A549 (cell line): Measurements from ENCODE around the gene SLC17A1.

ENCODE experiments used
- CEBPB ChIP-seq, 2 experiments: fragments of >200 bp in 1 of 2; sonication (Bioruptor Twin) in 1 of 2; formaldehyde crosslinking in 1 of 2; IDR thresholded peaks; 2 replicates each; pipeline ENCODE4 v1.6.1; 2012 to 2016
- EP300 ChIP-seq, 2 experiments: fragments of >200 bp; sonication (Bioruptor Twin); formaldehyde crosslinking; IDR thresholded peaks; 2 replicates in 1 of 2; 3 replicates in 1 of 2; pipeline ENCODE4 v1.6.1; 2016 to 2017
- KDM1A ChIP-seq: fragments of 200-600 bp; sonication (generic); IDR thresholded peaks from 2 replicates; pipeline ENCODE4 v1.6.1; 2016; ENCODE audit warnings: low read depth, mild to moderate bottlenecking
- POLR2A ChIP-seq: IDR thresholded peaks from 2 replicates; pipeline ENCODE4 v1.6.1; 2012; ENCODE audit warnings: mild to moderate bottlenecking, low read length
- RCOR1 ChIP-seq: fragments of 150-350 bp; IDR thresholded peaks from 2 replicates; pipeline ENCODE4 v1.6.1; 2014; ENCODE audit warnings: antibody characterized with exemption, low read length, low read depth
- TF ChIP-seq, protein P1 (sequence below): fragments of >200 bp; sonication (Bioruptor Twin); formaldehyde crosslinking; IDR thresholded peaks from 3 replicates; pipeline ENCODE4 v1.5.1; 2016
- TF ChIP-seq, protein P2 (sequence below): fragments of 450-650 bp; IDR thresholded peaks from 2 replicates; pipeline ENCODE4 v1.6.1; 2014; ENCODE audit warnings: antibody characterized with exemption

DNA sequence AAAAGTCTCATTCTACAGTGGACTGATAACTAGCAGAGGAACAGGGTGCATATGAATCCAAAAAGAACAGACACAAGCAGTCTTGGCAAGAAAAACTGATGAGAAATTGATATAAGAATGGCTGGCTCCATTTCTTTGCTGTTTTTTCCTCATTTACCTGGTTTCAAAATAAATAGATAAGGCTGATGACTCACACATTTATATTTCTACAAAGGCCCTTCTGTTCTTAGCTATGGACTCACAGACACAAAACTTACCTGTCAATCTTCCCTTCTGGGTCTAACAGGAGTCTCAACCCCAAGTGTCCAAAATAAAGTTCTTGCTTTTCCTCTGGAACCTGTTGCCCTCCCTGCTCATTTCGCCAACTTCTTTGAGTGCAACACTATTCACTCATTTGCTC lies 76.4 kb downstream of the SLC17A1 start:
- TF ChIP-seq EP300 (IDR thresholded peaks at IDR 0.05) = no peak
- TF ChIP-seq, protein P1, sequence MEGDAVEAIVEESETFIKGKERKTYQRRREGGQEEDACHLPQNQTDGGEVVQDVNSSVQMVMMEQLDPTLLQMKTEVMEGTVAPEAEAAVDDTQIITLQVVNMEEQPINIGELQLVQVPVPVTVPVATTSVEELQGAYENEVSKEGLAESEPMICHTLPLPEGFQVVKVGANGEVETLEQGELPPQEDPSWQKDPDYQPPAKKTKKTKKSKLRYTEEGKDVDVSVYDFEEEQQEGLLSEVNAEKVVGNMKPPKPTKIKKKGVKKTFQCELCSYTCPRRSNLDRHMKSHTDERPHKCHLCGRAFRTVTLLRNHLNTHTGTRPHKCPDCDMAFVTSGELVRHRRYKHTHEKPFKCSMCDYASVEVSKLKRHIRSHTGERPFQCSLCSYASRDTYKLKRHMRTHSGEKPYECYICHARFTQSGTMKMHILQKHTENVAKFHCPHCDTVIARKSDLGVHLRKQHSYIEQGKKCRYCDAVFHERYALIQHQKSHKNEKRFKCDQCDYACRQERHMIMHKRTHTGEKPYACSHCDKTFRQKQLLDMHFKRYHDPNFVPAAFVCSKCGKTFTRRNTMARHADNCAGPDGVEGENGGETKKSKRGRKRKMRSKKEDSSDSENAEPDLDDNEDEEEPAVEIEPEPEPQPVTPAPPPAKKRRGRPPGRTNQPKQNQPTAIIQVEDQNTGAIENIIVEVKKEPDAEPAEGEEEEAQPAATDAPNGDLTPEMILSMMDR = no peak
- TF ChIP-seq POLR2A = no peak
- TF ChIP-seq CEBPB (IDR thresholded peaks at IDR 0.05) = no peak
- no peak for TF ChIP-seq RCOR1
- TF ChIP-seq KDM1A = no peak
- TF ChIP-seq, protein P2, sequence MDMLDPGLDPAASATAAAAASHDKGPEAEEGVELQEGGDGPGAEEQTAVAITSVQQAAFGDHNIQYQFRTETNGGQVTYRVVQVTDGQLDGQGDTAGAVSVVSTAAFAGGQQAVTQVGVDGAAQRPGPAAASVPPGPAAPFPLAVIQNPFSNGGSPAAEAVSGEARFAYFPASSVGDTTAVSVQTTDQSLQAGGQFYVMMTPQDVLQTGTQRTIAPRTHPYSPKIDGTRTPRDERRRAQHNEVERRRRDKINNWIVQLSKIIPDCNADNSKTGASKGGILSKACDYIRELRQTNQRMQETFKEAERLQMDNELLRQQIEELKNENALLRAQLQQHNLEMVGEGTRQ = no peak
